Left lung (tissue), 10 donors: Measurements from ENCODE around the gene ZNF630. TPM values are rescaled to one million over a fixed set of nuclear protein-coding genes. Genes with fewer than 3 reads are reported as not detected.

Experiments used
- ATAC-seq: fragments of 200-7000 bp; cut with Tn5 transposase; one replicate; pipeline ENCODE4 v1.9.1; 2020; ENCODE audit warnings: moderate library complexity
- DNase-seq, 4 donors: peaks; one replicate each; pipeline ENCODE4 v3.0.0-alpha.2; 2013 to 2020
- H3K27ac ChIP-seq, 2 donors: fragments of 200-600 bp; sonication (generic) in 1 of 2; one replicate each; pipeline versions ENCODE4 v1.5.0 to v1.8.0; 2020 to 2021
- H3K27me3 ChIP-seq, 2 donors: fragments of 200-600 bp; sonication (generic) in 1 of 2; one replicate each; pipeline versions ENCODE4 v1.5.0 to v1.8.0; 2020 to 2021
- H3K36me3 ChIP-seq, 2 donors: fragments of 200-600 bp; sonication (generic) in 1 of 2; one replicate each; pipeline versions ENCODE4 v1.5.0 to v1.8.0; 2020 to 2021
- H3K4me1 ChIP-seq, 2 donors: fragments of 200-600 bp; one replicate each; pipeline ENCODE4 v1.8.0; 2021
- H3K4me3 ChIP-seq, 2 donors: fragments of 200-600 bp; sonication (generic) in 1 of 2; one replicate each; pipeline versions ENCODE4 v1.5.0 to v1.8.0; 2020 to 2021; ENCODE audit warnings: mild to moderate bottlenecking in 1 of 2
- H3K9me3 ChIP-seq, 2 donors: fragments of 200-600 bp; sonication (generic) in 1 of 2; one replicate each; pipeline versions ENCODE4 v1.5.0 to v1.8.0; 2020 to 2021
- CTCF ChIP-seq, 2 donors: fragments of 200-600 bp; sonication (generic) in 1 of 2; IDR thresholded peaks; one replicate each; pipeline versions ENCODE4 v1.5.0 to v1.8.0; 2021; ENCODE audit warnings: antibody characterized with exemption in 2 of 2
- intact Hi-C, 2 donors: fragments of 100-400 bp; cut with DNase I; formaldehyde crosslinking; loops; one replicate each; pipeline versions ENCODE4 v1.11.2 to v1.14.2; 2022
- polyA plus RNA-seq, 6 donors: library from polyadenylated mRNA; unstranded; fragments of 120-200 nt; gene quantifications; one replicate each; pipeline ENCODE4 v1.2.1, GENCODE V29; 2013; ENCODE audit not compliant: insufficient read length in 6 of 6
- total RNA-seq, 2 donors: library from RNA; stranded (reverse); fragmentation: NEBNext Ultra II Directional; extraction: Animal tissue kit (Norgen Biotek cat#: 25700); gene quantifications; one replicate each; pipeline ENCODE4 v1.2.1, GENCODE V29; 2021
- donor health status: DM: no; HTN: yes; CAD: no.
- donor health status: DM: no; HTN: no; CAD: no.

ZNF630 gene
- total and polyA plus RNA-seq, 8 donors = 2.2 to 6.0 (median 4.2) TPM

DNA sequence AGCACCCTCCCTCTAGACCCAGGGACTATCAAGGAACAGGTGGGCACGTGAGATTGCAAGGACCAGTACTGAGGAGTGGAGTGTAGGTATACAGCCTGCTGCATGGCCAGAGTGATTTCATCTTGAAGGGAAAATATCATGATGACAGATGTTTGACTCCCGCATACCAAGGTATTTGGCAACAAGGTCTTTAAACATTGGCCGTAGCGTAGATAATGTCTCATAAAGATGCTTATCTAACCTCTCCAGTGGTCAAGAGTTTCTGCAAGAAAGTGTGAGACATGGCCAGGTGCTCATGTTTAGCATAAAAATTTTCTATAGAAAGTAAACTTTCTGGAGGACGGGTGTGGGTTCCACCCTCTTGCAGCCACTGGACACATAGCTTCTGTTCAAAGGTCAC, 18.7 kb upstream of the ZNF630 start:
- no peak for ATAC-seq

DNA sequence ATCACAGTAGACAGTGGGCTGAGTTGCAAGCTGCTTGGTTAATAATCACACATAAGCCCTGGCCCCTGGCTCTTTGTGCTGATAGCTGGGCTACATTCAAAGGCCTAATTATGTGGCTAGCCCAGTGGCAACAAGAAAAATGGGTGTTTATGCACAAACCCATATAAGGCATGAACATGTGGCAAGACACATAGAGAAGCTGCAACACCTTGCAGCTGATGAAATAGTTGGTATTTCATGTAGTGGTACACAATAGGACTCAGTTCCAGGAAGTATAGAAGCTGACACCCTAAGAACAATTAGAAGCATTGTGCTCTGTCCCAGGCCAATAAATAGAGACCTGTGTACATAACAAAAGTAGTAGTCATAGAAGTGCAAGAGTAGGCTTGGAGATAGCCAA, 14.6 kb upstream of the ZNF630 start:
- peak overlapping the region in 1 of 2 donors; percentile 33 for H3K27ac ChIP-seq
- intact Hi-C loops = no loop called here
- H3K4me1 ChIP-seq = no peaks in the 10 kb centered on the region
- H3K9me3 ChIP-seq = no peaks in the 10 kb centered on the region
- TF ChIP-seq CTCF (IDR thresholded peaks at IDR 0.05) = no peak
- DNase-seq (no peak), ATAC-seq (no peak)
- no peaks in the 10 kb centered on the region for H3K36me3 ChIP-seq
- no peak overlapping the region for H3K4me3 ChIP-seq
- H3K27me3 ChIP-seq = no peaks in the 10 kb centered on the region

More for the DNA sequence above, 18.7 kb upstream of the ZNF630 start:
- Histone ChIP-seq H3K27ac (no peak overlapping the region), H3K27me3 (no peaks in the 10 kb centered on the region), H3K9me3 (no peaks in the 10 kb centered on the region), H3K4me3 (no peak overlapping the region), H3K36me3 (no peaks in the 10 kb centered on the region), H3K4me1 (no peaks in the 10 kb centered on the region)
- intact Hi-C loops = no loop called here
- DNase-seq = no peak
- TF ChIP-seq CTCF (IDR thresholded peaks at IDR 0.05) = no peak

DNA sequence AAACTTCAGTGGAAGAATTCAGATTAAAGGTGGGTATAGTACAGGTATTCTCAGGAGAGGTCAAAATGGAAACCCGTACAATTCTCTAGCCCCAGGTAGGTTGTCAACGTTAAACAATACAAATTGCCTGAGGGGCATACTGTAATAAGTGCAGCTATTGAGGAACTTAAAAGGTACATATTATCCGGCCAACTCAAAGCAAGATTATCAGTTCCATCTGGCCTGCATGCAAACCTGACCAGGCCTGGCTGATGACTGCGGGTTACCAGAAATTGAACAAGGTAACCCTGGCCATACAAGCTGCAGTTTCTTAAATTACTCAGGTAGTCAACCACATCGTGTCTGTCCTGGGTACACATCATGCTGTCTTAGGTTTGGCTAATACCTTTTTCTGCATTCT, 12.3 kb upstream of the ZNF630 start:
- DNase-seq (no peak), ATAC-seq (no peak)
- Histone ChIP-seq H3K36me3 (no peaks in the 10 kb centered on the region), H3K27me3 (no peaks in the 10 kb centered on the region), H3K27ac (no peak overlapping the region), H3K4me1 (no peaks in the 10 kb centered on the region), H3K9me3 (no peaks in the 10 kb centered on the region), H3K4me3 (no peak overlapping the region)
- intact Hi-C loops = no loop called here
- no peak for TF ChIP-seq CTCF (IDR thresholded peaks at IDR 0.05)

DNA sequence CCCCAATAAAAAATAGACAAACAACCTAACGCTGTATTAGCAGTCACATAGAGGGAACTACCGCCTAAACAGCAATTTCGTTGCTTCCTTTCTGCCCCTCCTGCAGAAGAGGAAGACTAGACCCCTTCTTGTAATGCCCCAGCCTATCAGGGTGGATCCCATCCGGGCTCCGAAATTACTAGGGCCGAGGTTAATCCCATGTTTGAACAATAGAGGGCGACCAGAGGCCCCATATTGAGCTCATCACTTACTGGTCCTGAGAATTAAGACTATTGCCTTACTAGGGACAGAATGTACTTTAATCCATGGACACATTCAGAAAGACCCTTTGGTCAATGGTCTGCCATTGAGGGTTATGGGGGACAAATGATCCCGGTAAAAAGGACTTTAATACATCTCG, 11.8 kb upstream of the ZNF630 start:
- H3K9me3 ChIP-seq = no peaks in the 10 kb centered on the region
- peak; percentile 32 to 48 for TF ChIP-seq CTCF (IDR thresholded peaks at IDR 0.05)
- peak in 2 of 4 donors; percentile 25 to 51 for DNase-seq
- no peaks in the 10 kb centered on the region for H3K4me1 ChIP-seq
- no peak overlapping the region for H3K4me3 ChIP-seq
- H3K36me3 ChIP-seq = no peaks in the 10 kb centered on the region
- no peak overlapping the region for H3K27ac ChIP-seq
- intact Hi-C loops = no loop called here
- H3K27me3 ChIP-seq = no peaks in the 10 kb centered on the region
- peak; percentile 94 for ATAC-seq

GRCh38 chrX:48076343-48076742, 4.9 kb upstream of the ZNF630 start:
- no peak for ATAC-seq

More at GRCh38 chrX:48076343-48076742, 4.9 kb upstream of the ZNF630 start:
- intact Hi-C loops = no loop called here
- no peak for TF ChIP-seq CTCF (IDR thresholded peaks at IDR 0.05)
- H3K27ac ChIP-seq = no peak overlapping the region
- H3K4me3 ChIP-seq = no peak overlapping the region
- H3K4me1 ChIP-seq = no peaks in the 10 kb centered on the region
- H3K27me3 ChIP-seq = no peaks in the 10 kb centered on the region
- no peaks in the 10 kb centered on the region for H3K9me3 ChIP-seq
- H3K36me3 ChIP-seq = no peaks in the 10 kb centered on the region
- DNase-seq = no peak
